Gastrocnemius medialis (tissue), 4 donors: Measurements from ENCODE around the gene NUDT8.
"Not testable (repeated sequence)": the region's sequence is repeated elsewhere in the genome, so short reads cannot be mapped to it uniquely, and the experiment has no call there.

ENCODE experiments used
- POLR2A ChIP-seq, 2 donors: fragments of 450-650 bp; IDR thresholded peaks; one replicate each; pipeline ENCODE4 v1.6.1; 2017; ENCODE audit warnings: antibody characterized with exemption in 2 of 2, mild to moderate bottlenecking in 2 of 2, moderate library complexity in 2 of 2
- TF ChIP-seq, protein P1 (sequence below), 5 experiments: fragments of 450-650 bp in 3 of 5; fragments of 200-600 bp in 2 of 5; sonication (generic) in 2 of 5; IDR thresholded peaks in 4 of 5; conservative IDR thresholded peaks in 1 of 5; 1 replicate in 4 of 5; 2 replicates in 1 of 5; pipeline ENCODE4 v1.5.1; 2016 to 2019; ENCODE audit warnings: antibody characterized with exemption in 5 of 5, mild to moderate bottlenecking in 3 of 5, moderate library complexity in 3 of 5

DNA sequence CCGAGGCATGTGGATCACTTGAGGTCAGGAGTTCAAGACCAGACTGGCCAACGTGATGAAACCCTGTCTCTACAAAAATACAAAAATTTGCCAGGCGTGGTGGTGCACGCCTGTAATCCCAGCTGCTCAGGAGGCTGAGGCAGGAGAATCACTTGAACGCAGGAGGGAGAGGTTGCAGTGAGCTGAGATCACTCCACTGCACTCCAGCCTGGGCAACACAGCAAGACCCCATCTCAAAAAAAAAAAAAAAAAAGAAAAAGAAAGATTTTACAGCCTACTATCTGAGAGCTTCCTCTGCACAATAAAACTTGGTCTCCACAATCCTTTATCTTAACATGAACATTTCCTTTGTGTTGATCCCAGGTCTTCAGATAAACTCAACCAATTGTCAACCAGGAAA lies 31.0 kb upstream of the NUDT8 start:
- TF ChIP-seq, protein P1, sequence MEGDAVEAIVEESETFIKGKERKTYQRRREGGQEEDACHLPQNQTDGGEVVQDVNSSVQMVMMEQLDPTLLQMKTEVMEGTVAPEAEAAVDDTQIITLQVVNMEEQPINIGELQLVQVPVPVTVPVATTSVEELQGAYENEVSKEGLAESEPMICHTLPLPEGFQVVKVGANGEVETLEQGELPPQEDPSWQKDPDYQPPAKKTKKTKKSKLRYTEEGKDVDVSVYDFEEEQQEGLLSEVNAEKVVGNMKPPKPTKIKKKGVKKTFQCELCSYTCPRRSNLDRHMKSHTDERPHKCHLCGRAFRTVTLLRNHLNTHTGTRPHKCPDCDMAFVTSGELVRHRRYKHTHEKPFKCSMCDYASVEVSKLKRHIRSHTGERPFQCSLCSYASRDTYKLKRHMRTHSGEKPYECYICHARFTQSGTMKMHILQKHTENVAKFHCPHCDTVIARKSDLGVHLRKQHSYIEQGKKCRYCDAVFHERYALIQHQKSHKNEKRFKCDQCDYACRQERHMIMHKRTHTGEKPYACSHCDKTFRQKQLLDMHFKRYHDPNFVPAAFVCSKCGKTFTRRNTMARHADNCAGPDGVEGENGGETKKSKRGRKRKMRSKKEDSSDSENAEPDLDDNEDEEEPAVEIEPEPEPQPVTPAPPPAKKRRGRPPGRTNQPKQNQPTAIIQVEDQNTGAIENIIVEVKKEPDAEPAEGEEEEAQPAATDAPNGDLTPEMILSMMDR (IDR thresholded peaks at IDR 0.05 in 4 of 5, conservative IDR thresholded peaks at IDR 0.05 in 1 of 5): not testable (repeated sequence)
- not testable (repeated sequence) for TF ChIP-seq POLR2A (IDR thresholded peaks at IDR 0.05)
